ENCODE measurements around the gene GALK1. TPM values are rescaled to one million over a fixed set of nuclear protein-coding genes. Genes with fewer than 3 reads are reported as not detected.

Gene GALK1
- total and polyA plus RNA-seq, 9 of the 15 experiments (the other 6 are each of a cell fraction or from before 2014, with no cell fraction given): 0.45 to 51.6 (median 17.4) TPM

GRCh38 chr17:75784473-75785015 lies 19.6 kb upstream of the GALK1 start, which contains the start of gene UNK (continued):
- TF ChIP-seq KHSRP (IDR thresholded peaks at IDR 0.05) (no peak), CLOCK (CRISPR knock-in tag; IDR thresholded peaks at IDR 0.05; ENCODE audit: borderline replicate concordance) (no peak), GTF2E2 (tag; IDR thresholded peaks at IDR 0.05) (no peak), MXD1 (CRISPR knock-in tag; IDR thresholded peaks at IDR 0.05; ENCODE audit: borderline replicate concordance, poor library complexity, severe bottlenecking) (no peak), NFIX (CRISPR knock-in tag; IDR thresholded peaks at IDR 0.05; ENCODE audit: low read depth) (no peak), MCM3 (IDR thresholded peaks at IDR 0.05) (no peak), ZNF354B (CRISPR knock-in tag; IDR thresholded peaks at IDR 0.05) (no peak), ZNF263 (CRISPR knock-in tag; IDR thresholded peaks at IDR 0.05; ENCODE audit: borderline replicate concordance) (no peak), MLLT1 (IDR thresholded peaks at IDR 0.05) (no peak), RREB1 (CRISPR knock-in tag; IDR thresholded peaks at IDR 0.05) (no peak), SNAPC5 (CRISPR knock-in tag; IDR thresholded peaks at IDR 0.05) (no peak), FOXA3 (CRISPR knock-in tag; conservative IDR thresholded peaks at IDR 0.05 in 1 of 2, IDR thresholded peaks at IDR 0.05 in 1 of 2) (peak in 1 of 2 experiments; percentile 42; a peak in 1 of 4 replicates), ZNF316 (IDR thresholded peaks at IDR 0.05) (no peak), RBFOX2 (IDR thresholded peaks at IDR 0.05; ENCODE audit: low read depth, low read length) (no peak), TCF7L2 (IDR thresholded peaks at IDR 0.05; ENCODE audit: low read depth, low read length) (no peak), FOXK1 (CRISPR knock-in tag; IDR thresholded peaks at IDR 0.05; ENCODE audit: borderline replicate concordance) (no peak), ZNF197 (CRISPR knock-in tag; IDR thresholded peaks at IDR 0.05; ENCODE audit: low read depth) (peak; percentile 97)

Measured in K562 (cell line).